ENCODE measurements around the gene DAAM2.

Gene DAAM2

GRCh38 chr6:39791850-39792539 is at the start of gene DAAM2:
DAAM2 (plus strand) TSS chr6:39792376; CDS start chr6:39856303, 63,927 bp downstream.
- DNase-seq = no peak

- no peak for DNase-seq
Measured at GRCh38 chr6:39746795-39747194, 45.4 kb upstream of the DAAM2 start.

DNA sequence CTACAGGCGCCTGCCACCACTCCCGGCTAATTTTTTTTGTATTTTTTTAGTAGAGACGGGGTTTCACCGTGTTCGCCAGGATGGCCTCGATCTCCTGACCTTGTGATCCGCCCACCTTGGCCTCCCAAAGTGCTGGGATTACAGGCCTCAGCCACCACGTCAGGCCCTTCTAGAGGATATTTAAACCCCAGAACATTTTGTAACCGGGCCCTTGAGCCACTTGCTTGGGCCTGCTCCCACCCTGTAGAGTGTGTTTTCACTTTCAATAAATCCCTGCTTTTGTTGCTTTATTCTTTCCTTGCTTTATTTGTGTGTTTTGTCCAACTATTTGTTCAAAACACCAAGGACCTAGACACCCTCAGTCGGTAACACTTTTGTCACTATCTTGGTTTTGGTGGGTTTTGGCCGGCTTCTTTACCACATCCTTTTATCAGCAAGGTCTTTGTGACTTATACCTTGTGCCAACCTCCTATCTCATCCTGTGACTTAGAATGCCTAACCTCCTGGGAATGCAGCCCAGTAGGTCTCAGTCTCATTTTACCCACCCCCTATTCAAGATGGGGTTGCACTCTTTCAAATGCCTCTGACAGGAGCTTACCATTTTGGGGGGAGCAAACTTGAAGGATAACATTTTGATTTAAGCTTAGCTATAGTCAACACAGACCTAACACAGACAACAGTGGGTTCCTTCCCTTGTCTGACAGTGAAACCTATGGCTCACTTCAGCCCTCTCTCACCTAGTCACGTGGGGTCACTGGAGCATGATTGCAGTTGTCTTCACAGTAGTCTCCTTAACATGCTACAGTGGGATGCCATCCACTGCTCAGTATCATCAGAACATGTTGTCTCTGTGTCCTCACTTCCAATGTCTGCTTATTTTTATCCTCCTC is 39.1 kb upstream of the DAAM2 start:
- DNase-seq = no peak

DNA sequence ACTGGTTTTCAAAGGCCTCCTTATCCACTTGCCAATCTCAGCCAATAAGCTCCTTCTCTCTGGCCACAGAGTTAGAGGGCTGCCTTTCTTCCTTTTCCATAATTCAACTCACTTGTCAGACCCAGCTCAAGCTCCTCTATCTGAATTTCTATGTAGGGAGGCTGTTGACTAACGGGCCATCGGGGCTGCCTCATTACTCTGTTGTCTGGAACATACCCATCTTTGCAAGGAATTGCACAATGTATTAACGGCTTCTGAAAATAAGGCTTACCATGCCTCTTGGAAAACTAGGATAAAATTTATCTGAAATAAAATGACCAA is 38.5 kb upstream of the DAAM2 start:
- no peak for DNase-seq

- DNase-seq = no peak
Measured at GRCh38 chr6:39754514-39755115, 37.6 kb upstream of the DAAM2 start.

DNA sequence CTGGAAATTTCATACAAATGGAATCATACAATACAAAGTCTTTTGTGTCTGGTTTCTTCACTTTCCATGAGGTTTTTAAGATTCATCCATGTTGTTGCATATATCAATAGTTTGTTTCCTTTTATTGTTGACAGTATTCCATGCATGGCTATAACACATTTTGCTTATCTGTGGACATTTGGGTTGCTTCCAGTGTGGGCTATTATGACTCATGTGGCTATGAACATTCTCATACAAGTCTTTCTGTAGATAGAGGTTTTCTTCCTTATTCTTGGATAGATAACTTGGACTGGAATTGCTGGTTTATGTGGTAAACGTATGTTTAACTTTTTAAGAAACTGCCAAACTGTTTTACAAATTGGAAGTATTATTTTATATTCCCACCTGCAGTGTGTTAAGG is 36.9 kb upstream of the DAAM2 start:
- no peak for DNase-seq

DNA sequence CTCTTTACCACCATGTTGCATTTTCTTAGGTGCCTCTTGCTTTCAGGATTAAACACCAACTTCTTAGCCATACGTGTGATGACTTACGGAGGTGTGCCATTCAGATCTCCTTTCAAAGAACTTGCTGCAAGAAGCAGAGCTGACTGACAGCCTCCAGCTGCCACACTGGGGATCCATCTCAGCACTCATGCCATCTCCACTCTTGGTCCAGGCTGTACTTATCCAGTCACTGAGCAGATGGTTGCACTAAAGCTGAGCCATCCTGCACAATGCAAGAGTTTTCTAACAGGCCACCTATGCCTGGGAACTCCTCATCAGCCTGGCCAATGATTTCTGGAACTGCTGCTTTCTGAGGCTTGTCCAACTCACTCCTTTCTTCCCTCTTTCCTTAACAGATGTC is 35.6 kb upstream of the DAAM2 start:
- no peak for DNase-seq

DNA sequence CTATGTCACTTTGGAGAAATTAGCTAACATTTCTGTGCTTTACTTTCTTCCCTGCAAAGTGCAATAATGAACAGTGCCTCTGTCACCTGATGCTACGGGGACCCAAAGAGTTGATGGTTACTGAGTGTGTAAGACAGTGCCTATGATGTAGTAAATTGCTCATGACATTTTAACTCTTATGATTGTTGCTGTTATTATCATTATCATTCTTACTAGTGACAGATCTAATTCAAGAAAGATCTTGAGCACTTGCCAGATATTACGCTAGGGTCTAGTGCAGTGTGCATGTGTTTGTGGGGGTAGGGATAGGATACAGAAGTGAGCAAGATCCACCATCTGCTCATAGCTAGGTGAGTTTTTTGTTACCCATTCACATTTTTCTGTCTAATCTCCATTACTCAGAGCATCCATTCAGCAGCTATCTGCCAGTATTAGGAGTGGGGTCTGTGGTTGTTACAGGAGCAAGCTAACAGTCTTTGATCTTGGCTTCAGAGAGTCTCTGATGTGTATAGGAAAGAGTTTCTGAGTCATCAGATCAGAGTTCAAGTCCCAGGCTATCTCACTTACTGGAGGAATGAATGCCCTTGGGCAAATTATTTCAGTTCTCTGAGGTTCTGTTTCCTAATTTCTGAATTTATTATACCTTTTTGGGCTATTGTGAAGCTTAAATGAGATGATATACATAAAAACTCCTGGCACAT is 33.1 kb upstream of the DAAM2 start:
- no peak for DNase-seq

DNA sequence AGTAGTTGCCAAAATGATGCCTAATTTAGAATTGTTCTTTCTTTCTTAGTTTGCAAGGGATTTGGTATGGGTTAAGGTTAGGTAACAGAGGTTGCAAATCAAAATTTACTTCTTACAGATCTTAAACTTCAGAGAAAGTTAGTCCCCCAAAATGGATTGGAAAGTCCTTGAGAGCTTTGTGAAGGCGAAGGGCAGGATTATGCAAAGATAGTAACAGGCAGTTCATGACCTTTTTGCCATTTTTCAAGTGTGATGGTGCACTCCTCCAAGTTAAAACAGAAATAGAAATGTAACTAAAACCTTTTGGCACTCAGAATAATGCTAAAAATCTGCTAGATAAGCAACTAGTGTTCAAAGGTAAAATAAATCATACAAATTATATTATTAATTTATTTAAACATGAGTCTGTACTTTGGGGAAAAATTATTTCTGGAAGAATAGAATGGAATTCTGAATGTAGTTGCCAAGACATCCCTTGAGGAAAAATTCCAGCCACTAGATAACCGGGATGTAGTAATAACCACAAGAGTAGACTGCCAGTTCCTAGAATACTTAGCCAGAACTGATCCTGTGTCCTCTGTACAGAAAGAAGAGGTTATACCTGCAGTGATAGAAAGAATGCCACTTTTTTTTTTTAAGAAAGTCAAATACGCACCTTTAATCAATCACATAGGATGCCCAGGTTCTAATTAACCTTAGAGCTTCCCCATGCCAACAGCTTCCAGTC is 31.8 kb upstream of the DAAM2 start:
- no peak for DNase-seq

DNA sequence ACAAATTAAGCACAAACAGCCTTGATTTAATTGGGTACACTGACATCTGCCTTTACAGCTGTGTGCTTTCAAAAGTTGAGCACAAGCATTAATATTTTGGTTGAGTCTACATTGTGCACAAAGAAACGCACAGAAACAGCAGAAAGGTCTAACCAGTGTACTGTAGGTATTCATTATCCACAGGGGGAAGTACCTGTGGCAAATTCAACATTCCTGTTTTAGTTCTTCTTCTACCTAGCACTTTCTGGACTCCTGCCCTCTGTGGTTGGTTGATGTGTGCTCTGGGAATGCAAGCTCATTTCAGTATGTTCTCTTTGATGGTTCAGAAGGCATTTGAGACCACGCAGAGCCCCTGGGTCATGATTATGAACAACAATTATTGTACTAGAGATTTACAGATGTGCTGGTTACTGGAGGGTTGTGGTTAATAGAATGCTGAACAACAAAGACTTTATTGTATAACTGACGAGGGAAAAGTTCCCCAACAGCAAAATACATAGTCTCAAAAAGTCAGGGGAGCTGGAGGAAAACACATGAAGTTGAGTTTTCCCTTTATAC is 26.6 kb upstream of the DAAM2 start:
- DNase-seq = no peak

DNA sequence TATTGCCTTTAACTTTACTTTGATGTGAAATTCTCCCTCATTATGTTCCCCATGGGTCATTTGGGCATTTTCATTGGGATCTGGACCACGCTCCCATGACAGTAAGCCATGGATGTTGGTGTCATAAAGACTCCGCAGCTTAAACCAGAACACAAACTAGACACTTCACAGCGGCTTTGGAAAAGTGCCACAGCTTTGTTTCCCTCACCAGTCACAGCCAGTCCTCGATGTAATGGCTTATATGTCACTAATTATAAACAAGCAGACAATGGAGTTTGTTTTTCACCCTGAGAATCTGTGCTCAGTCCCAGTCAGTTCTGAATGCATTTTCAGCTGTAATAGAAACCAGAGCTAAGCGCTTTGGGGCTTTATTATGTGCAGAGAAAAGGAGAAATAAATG is 23.2 kb upstream of the DAAM2 start:
- DNase-seq = no peak

- no peak for DNase-seq
Measured at GRCh38 chr6:39770446-39770845, 21.7 kb upstream of the DAAM2 start.

GRCh38 chr6:39772559-39773273 is 19.5 kb upstream of the DAAM2 start:
- DNase-seq = no peak

- no peak for DNase-seq
Measured at GRCh38 chr6:39773782-39774181, 18.4 kb upstream of the DAAM2 start.

DNA sequence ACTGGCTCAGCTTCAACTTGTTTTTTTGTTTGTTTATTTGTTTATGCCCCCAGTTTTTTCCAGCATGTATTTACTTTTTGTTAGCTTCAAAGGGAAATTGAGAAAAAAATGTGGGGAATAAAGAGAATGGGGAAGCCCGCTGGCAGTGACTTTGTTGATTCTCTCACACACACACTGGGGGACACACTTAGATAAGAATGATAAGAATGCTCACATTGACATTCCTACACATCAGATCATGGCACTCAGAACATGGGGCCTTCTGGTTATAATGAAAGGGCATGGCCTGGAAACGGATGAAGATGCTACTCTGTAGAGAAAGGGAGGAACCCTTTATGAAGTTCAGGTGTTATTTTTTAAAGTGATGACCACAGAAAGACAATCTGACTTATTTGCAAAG is 15.6 kb upstream of the DAAM2 start:
- no peak for DNase-seq

DNA sequence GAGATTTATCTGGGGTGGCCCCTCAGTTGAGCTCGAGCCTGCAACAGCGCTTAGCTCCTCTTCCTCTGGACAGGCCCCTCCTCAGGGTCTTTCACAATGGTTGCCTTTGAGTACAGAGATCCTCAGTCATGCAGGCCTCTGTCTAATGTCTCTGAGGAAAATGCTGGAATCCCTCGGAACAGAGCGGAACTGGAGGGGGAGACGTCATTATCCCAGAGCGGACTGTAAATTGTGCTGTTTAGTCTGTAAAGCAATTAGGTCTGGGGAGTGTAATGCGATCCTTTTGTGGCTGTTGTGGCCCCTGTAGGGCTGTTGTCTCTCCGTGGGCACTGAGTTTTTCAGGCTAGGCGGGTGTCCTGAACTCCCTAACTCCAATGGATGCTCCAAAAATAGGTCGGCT is 15.0 kb upstream of the DAAM2 start:
- no peak for DNase-seq

DNA sequence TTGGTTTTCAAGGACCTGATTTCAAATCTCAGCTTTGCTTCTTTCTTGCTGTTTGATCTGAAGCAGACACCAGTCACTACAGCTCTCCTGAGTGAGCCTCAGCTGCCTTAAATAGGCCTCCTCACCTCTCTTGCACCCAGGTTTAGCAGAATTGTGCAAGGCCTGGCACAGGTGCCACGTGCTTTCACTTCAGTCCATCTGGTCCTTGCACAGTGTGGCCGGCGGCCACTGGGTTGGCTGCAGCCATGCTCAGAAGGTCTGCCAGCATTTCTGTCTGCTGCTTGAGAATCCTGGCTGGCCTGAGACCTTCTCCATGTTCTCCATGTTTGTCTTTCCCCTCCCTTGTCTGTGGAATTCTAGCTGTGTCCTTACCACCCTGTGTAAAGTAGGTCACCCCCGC is 14.5 kb upstream of the DAAM2 start:
- DNase-seq = no peak

DNA sequence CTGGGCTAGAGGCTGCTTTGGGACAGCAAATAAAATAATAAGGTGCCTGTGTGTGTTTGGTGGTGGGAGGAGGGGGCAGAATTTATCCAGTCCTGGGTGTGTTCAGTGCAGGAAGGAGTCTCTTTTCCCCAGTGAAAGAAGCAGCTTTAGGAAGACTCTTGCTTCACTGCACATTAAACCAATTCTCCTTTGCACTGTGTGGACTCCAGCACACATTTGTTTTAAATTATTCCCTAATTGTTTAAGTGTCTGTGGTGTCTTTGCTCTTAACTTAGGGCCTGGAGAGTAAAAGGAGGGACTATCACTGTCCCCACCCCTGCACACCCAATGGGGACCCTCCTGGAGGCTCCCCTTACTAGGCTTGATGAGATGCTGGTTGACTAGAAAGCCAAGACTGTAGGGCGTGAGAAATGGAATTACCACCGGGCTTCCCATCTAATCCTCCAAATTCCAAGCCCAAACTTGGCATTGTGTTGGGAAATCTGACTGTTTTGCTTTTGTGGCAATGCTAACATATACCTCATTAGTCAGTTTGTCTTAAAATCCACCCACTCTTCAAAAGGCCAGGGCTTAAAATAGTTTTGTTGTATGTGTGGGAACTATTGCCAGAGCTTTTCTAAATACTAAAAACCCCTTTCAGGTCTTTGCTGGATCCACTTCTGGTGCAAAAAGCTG is 13.5 kb upstream of the DAAM2 start:
- no peak for DNase-seq

GRCh38 chr6:39785281-39785680 is 6.9 kb upstream of the DAAM2 start:
- DNase-seq = no peak

DNA sequence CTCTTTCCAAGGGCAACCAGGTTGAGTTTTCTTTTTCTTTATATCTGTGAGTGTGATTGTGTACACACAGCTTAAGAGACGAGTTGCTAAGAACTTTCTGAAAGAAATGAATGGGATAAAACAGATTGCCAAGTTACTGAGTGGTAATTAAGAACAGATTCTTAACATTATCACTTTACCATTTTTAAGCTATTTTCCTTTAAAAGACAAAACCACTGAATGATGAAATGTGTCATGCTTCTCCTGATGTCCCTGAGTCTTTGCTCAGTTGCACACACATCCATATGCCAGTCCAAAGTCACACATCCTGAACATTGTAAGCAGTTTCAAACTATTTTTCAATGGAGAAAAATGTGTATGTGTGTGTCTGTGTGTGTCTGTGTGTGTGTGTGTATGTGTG is 5.5 kb upstream of the DAAM2 start:
- DNase-seq = no peak

DNA sequence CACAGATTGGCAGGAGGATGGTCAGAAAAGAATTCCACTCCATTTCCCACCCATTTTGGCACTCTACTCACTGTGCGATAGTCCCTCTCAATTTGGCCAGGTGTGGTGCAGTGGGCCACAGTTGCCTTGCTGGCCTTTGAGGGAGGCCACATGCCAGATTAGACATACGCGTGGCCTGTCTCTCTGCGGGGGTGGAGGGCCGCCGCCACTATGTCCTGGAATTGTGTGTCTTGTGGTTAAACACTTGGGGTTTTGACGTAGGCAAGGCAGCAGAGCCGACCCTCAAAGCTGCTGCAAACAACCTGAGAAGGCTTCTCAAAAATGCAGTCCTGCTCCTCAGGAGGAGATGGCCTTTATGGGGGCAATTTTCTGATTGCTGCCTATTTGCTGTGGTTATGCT is 4.9 kb upstream of the DAAM2 start:
- no peak for DNase-seq
